Vagina (tissue), 2 donors: ENCODE measurements around the gene FAM117B. TPM values are rescaled to one million over a fixed set of nuclear protein-coding genes. Genes with fewer than 3 reads are reported as not detected.

Experiments used
- DNase-seq, 2 donors: peaks; one replicate each; pipeline ENCODE4 v3.0.0-alpha.2; 2017; ENCODE audit errors: extremely low spot score in 2 of 2
- H3K27ac ChIP-seq: fragments of 200-600 bp; sonication (generic); one replicate; pipeline ENCODE4 v1.5.1; 2019
- H3K27me3 ChIP-seq: fragments of 200-600 bp; sonication (generic); one replicate; pipeline ENCODE4 v1.5.1; 2019
- H3K36me3 ChIP-seq, 2 donors: fragments of 200-600 bp; sonication (generic); one replicate each; pipeline ENCODE4 v1.5.1; 2017 to 2019
- H3K4me1 ChIP-seq: fragments of 200-600 bp; sonication (generic); one replicate; pipeline ENCODE4 v1.5.1; 2019
- H3K4me3 ChIP-seq, 2 donors: fragments of 200-600 bp; sonication (generic); 1 replicate in 1 of 2; 2 replicates in 1 of 2; pipeline ENCODE4 v1.5.1; 2016 to 2019
- H3K9me3 ChIP-seq: fragments of 200-600 bp; sonication (generic); one replicate; pipeline ENCODE4 v1.5.1; 2019
- POLR2A ChIP-seq, 2 donors: fragments of 450-650 bp; IDR thresholded peaks; one replicate each; pipeline ENCODE4 v1.6.1; 2017; ENCODE audit warnings: antibody characterized with exemption in 2 of 2, mild to moderate bottlenecking in 2 of 2, moderate library complexity in 2 of 2
- POLR2AphosphoS5 ChIP-seq, 2 donors: sonication (generic); formaldehyde crosslinking; IDR thresholded peaks; one replicate each; pipeline ENCODE4 v1.9.0; 2017; ENCODE audit warnings: antibody characterized with exemption in 2 of 2, mild to moderate bottlenecking in 2 of 2, low read depth in 1 of 2; ENCODE audit not compliant: insufficient read depth in 1 of 2
- intact Hi-C: fragments of 100-400 bp; cut with DNase I; formaldehyde crosslinking; loops from one replicate; pipeline ENCODE4 v1.15.1; 2023
- total RNA-seq: library from RNA; depleted of rRNA; stranded (reverse); fragments of >200 nt; gene quantifications from one replicate; pipeline ENCODE4 v1.2.3, GENCODE V29; 2016
- TF ChIP-seq, protein P1 (sequence below), 3 experiments: fragments of 450-650 bp in 2 of 3; fragments of 200-600 bp in 1 of 3; sonication (generic) in 1 of 3; IDR thresholded peaks; one replicate each; pipeline ENCODE4 v1.5.1; 2017 to 2019; ENCODE audit warnings: antibody characterized with exemption in 3 of 3, mild to moderate bottlenecking in 2 of 3, moderate library complexity in 2 of 3

Gene FAM117B
- total RNA-seq, 1 donor from 2014 or later = 13.5 TPM

DNA sequence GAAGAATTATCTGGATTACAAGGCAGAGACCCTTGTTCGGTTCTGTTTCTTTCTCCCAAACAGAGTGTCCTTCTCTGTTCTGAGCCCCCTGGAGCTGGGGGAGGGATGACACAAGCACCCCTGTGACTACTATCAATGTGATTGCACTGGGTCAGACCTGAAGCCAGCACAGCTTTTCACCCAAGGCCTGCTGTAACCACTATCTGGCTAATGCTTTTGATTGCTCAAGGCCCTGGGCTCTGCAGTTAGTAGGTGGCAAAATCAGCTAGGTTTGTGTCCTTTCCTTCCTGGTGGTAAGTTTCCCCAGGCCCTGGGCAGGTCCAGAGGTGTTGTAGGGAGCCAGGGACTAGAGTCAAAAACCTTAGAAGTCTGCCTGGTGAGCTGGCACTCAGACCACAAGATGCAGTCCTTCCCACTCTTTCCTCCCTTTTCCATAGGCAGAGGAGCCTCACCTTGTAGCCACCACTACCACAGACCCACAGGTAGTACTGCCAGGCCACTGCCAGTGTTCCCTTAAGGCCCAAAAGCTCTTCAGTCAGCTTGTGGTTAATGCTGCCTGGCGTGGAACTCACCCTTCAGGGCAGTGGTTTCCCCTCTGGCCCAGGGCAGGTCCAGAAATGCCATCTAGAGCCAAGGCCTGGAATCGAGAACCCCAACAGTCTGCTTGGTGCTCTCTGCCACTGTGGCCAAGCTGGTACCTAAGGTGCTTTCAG is 83.0 kb downstream of the FAM117B start:
- H3K27ac ChIP-seq = no peak overlapping the region

DNA sequence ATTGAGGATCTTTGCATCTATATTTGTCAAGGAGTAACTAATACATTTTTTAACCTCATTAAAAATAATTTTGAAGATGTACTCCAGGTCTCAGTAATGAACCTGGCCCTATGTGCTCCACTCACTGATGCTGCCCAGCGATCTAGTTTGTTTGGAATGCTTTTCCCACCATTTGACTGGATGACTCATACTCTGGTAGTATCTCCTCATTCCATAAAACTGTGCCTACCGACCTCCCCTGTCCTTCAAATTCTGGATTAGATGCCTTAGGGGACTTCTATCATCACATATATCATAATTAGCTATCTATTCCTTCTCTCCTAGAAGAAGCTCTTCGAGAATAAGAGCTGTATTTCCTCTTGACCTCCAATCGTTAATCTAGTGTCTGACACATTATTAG is 83.8 kb downstream of the FAM117B start:
- no peak for DNase-seq
- TF ChIP-seq POLR2AphosphoS5 (IDR thresholded peaks at IDR 0.05; ENCODE audit: insufficient read depth in 1 of 2, low read depth in 1 of 2) (no peak), POLR2A (IDR thresholded peaks at IDR 0.05) (no peak)
- TF ChIP-seq, protein P1, sequence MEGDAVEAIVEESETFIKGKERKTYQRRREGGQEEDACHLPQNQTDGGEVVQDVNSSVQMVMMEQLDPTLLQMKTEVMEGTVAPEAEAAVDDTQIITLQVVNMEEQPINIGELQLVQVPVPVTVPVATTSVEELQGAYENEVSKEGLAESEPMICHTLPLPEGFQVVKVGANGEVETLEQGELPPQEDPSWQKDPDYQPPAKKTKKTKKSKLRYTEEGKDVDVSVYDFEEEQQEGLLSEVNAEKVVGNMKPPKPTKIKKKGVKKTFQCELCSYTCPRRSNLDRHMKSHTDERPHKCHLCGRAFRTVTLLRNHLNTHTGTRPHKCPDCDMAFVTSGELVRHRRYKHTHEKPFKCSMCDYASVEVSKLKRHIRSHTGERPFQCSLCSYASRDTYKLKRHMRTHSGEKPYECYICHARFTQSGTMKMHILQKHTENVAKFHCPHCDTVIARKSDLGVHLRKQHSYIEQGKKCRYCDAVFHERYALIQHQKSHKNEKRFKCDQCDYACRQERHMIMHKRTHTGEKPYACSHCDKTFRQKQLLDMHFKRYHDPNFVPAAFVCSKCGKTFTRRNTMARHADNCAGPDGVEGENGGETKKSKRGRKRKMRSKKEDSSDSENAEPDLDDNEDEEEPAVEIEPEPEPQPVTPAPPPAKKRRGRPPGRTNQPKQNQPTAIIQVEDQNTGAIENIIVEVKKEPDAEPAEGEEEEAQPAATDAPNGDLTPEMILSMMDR (IDR thresholded peaks at IDR 0.05) = no peak
- no peaks in the 10 kb centered on the region for H3K36me3 ChIP-seq
- H3K27ac ChIP-seq = no peak overlapping the region
- H3K4me3 ChIP-seq = no peak overlapping the region
- intact Hi-C loops = no loop called here
- no peaks in the 10 kb centered on the region for H3K27me3 ChIP-seq
- H3K9me3 ChIP-seq = no peaks in the 10 kb centered on the region
- no peaks in the 10 kb centered on the region for H3K4me1 ChIP-seq

More for the DNA sequence above, 83.0 kb downstream of the FAM117B start:
- no peaks in the 10 kb centered on the region for H3K9me3 ChIP-seq
- intact Hi-C loops = no loop called here
- TF ChIP-seq, protein P1 (IDR thresholded peaks at IDR 0.05) = no peak
- TF ChIP-seq POLR2AphosphoS5 (IDR thresholded peaks at IDR 0.05; ENCODE audit: insufficient read depth in 1 of 2, low read depth in 1 of 2) = no peak
- TF ChIP-seq POLR2A (IDR thresholded peaks at IDR 0.05) = no peak
- no peaks in the 10 kb centered on the region for H3K27me3 ChIP-seq
- no peaks in the 10 kb centered on the region for H3K4me1 ChIP-seq
- no peak overlapping the region for H3K4me3 ChIP-seq
- DNase-seq = no peak
- no peaks in the 10 kb centered on the region for H3K36me3 ChIP-seq

DNA sequence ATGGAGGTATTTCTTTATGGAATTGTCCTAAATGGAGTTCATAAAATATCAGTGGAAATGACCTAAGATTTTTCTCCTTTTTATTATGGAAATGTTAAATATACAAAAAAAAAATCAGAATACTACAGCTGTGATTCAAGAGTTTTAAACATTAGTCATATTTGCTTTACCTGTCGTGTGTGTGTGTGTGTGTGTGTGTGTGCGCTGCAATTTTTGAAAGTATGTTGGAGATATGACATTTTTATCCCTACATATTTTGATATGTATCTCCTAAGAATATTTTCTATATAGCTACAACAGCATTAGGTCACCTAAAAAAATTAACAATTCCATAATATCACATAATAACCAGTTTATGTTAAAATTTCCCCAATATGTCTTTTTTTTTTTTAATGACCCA is 85.5 kb downstream of the FAM117B start:
- no peaks in the 10 kb centered on the region for H3K36me3 ChIP-seq
- intact Hi-C loops = no loop called here
- TF ChIP-seq, protein P1 (IDR thresholded peaks at IDR 0.05) = no peak
- TF ChIP-seq POLR2AphosphoS5 (IDR thresholded peaks at IDR 0.05; ENCODE audit: insufficient read depth in 1 of 2, low read depth in 1 of 2) = no peak
- no peak for TF ChIP-seq POLR2A (IDR thresholded peaks at IDR 0.05)
- no peaks in the 10 kb centered on the region for H3K4me1 ChIP-seq
- no peak overlapping the region for H3K4me3 ChIP-seq
- H3K9me3 ChIP-seq = no peaks in the 10 kb centered on the region
- H3K27me3 ChIP-seq = no peaks in the 10 kb centered on the region
- DNase-seq = no peak
- H3K27ac ChIP-seq = no peak overlapping the region

DNA sequence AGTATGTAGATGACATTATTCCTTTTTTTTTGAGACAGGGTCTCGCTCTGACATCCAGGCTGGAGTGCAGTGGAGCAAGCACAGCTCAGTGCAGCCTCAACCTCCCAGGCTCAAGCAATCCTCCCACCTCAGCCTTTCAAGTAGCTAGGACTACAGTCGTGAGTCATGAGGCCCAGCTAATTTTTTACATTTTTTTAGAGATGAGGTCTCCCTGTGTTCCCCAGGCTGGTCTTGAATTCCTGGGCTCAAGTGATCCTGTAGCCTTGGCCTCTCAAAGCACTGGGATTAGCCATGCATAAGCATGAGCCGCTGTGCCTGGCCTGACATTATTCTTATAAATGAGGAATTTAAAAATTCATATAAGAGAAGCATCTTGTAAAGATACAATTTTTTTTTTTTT is 86.9 kb downstream of the FAM117B start:
- H3K27ac ChIP-seq = no peak overlapping the region
- intact Hi-C loops = no loop called here
- H3K9me3 ChIP-seq = no peaks in the 10 kb centered on the region
- H3K4me1 ChIP-seq = no peaks in the 10 kb centered on the region
- H3K4me3 ChIP-seq = no peak overlapping the region
- peaks cover 0 to 2% of the 10 kb centered on the region in 2 donors for H3K36me3 ChIP-seq
- DNase-seq = no peak
- H3K27me3 ChIP-seq = no peaks in the 10 kb centered on the region
- TF ChIP-seq POLR2AphosphoS5 (IDR thresholded peaks at IDR 0.05; ENCODE audit: insufficient read depth in 1 of 2, low read depth in 1 of 2) (no peak), POLR2A (IDR thresholded peaks at IDR 0.05) (no peak)
- TF ChIP-seq, protein P1 (IDR thresholded peaks at IDR 0.05) = no peak

DNA sequence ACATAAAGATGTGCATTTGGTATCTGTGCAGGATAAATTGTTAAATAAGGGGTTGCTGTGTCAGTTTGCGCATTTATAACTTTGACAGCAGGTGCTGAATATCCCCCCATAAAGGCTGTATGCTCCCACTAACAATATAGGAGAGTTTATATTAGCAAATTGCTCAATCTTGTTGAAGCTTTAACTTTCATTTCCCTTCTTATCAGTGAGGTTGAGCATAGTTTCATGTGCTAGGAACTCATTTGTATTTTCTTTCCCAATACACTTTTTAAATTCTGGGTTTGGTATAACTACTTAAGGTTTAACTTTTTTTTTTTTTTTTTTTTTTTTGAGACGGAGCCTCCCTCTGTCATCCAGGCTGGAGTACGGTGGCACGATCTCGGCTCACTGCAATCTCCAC is 89.0 kb downstream of the FAM117B start:
- no peak overlapping the region for H3K27ac ChIP-seq
- no peak for DNase-seq
- no peaks in the 10 kb centered on the region for H3K9me3 ChIP-seq
- peaks cover 0 to 7% of the 10 kb centered on the region in 2 donors for H3K36me3 ChIP-seq
- no peaks in the 10 kb centered on the region for H3K27me3 ChIP-seq
- no peak overlapping the region for H3K4me3 ChIP-seq
- TF ChIP-seq POLR2A (IDR thresholded peaks at IDR 0.05) (no peak), POLR2AphosphoS5 (IDR thresholded peaks at IDR 0.05; ENCODE audit: insufficient read depth in 1 of 2, low read depth in 1 of 2) (no peak)
- TF ChIP-seq, protein P1 (IDR thresholded peaks at IDR 0.05) = no peak
- intact Hi-C loops = no loop called here
- H3K4me1 ChIP-seq = no peaks in the 10 kb centered on the region
